GM10266 (cell line): Measurements from ENCODE around the gene RNU6-1.

Source experiments
- DNase-seq: peaks from one replicate; pipeline ENCODE4 v3.0.0; 2012; ENCODE audit errors: extremely low spot score
- CTCF ChIP-seq: IDR thresholded peaks from 2 replicates; pipeline ENCODE4 v1.5.1; 2012; ENCODE audit warnings: mild to moderate bottlenecking, low read depth; ENCODE audit not compliant: control insufficient read depth, insufficient read depth; ENCODE audit errors: missing control alignments

Gene RNU6-1

GRCh38 chr15:67808821-67809220 is 31.0 kb downstream of the RNU6-1 start:
- no peak for TF ChIP-seq CTCF
- DNase-seq: no peak

- DNase-seq: no peak
- TF ChIP-seq CTCF: no peak
Observed at GRCh38 chr15:67807836-67808235, 32.0 kb downstream of the RNU6-1 start.

- no peak for DNase-seq
- no peak for TF ChIP-seq CTCF
Observed at GRCh38 chr15:67807141-67807540, 32.7 kb downstream of the RNU6-1 start.

GRCh38 chr15:67806536-67806935 is 33.3 kb downstream of the RNU6-1 start:
- TF ChIP-seq CTCF: no peak
- no peak for DNase-seq

- no peak for DNase-seq
- TF ChIP-seq CTCF: no peak
Observed at GRCh38 chr15:67805666-67806516, 34.0 kb downstream of the RNU6-1 start.

- no peak for DNase-seq
- no peak for TF ChIP-seq CTCF
Observed at GRCh38 chr15:67805008-67805665, 34.7 kb downstream of the RNU6-1 start.
